Kidney (tissue), 14 donors: ENCODE measurements around the gene PAIP2. TPM values are rescaled to one million over a fixed set of nuclear protein-coding genes. Genes with fewer than 3 reads are reported as not detected.

ENCODE experiments used
- DNase-seq, 5 donors: peaks; one replicate each; pipeline ENCODE4 v3.0.0-alpha.2; 2013 to 2020
- FAIRE-seq: peaks from 2 replicates; lab custom pipeline; 2012; peaks lifted over from hg19 to GRCh38; lab: Jason Lieb, UNC
- H3K27ac ChIP-seq, 2 donors: one replicate each; pipeline ENCODE4 v1.7.0; 2013; ENCODE audit warnings: low read depth in 2 of 2, low read length in 2 of 2, inconsistent platforms in 1 of 2
- H3K27me3 ChIP-seq: one replicate; pipeline ENCODE4 v1.7.1; 2013; ENCODE audit warnings: low read length, inconsistent platforms; ENCODE audit not compliant: control insufficient read depth, insufficient read depth
- H3K36me3 ChIP-seq, 3 donors: one replicate each; pipeline versions ENCODE4 v1.7.0 to v1.7.1; 2013; ENCODE audit warnings: low read length in 3 of 3, control low read depth in 1 of 3, inconsistent platforms in 1 of 3; ENCODE audit not compliant: insufficient read depth in 3 of 3, control insufficient read depth in 2 of 3
- H3K4me1 ChIP-seq, 3 donors: one replicate each; pipeline versions ENCODE4 v1.7.0 to v1.7.1; 2013; ENCODE audit warnings: low read length in 3 of 3, inconsistent platforms in 1 of 3, low read depth in 1 of 3; ENCODE audit not compliant: control insufficient read depth in 2 of 3, insufficient read depth in 2 of 3
- H3K4me3 ChIP-seq, 3 donors: one replicate each; pipeline versions ENCODE4 v1.7.0 to v1.8.1; 2013; ENCODE audit warnings: low read length in 3 of 3, control low read depth in 1 of 3, inconsistent platforms in 1 of 3
- H3K9ac ChIP-seq, 3 donors: one replicate each; pipeline versions ENCODE4 v1.7.0 to v1.7.1; 2013; ENCODE audit warnings: low read length in 3 of 3, control low read depth in 1 of 3, inconsistent platforms in 1 of 3
- H3K9me3 ChIP-seq, 3 donors: one replicate each; pipeline versions ENCODE4 v1.7.0 to v1.7.1; 2013; ENCODE audit warnings: low read length in 3 of 3, control low read depth in 1 of 3, inconsistent platforms in 1 of 3; ENCODE audit not compliant: control insufficient read depth in 2 of 3, insufficient read depth in 1 of 3
- CTCF ChIP-seq: IDR thresholded peaks from 3 replicates; pipeline ENCODE4 v1.5.1; 2012; ENCODE audit warnings: mild to moderate bottlenecking, moderate library complexity, borderline replicate concordance; ENCODE audit not compliant: insufficient read depth; ENCODE audit errors: extremely low read depth
- intact Hi-C: fragments of 100-400 bp; cut with DNase I; formaldehyde crosslinking; loops from one replicate; pipeline ENCODE4 v1.11.1; 2022
- polyA plus RNA-seq: library from polyadenylated mRNA; stranded (reverse); fragments of 350-450 nt; fragmentation: Illumina TruSeq; extraction: RNeasy Lipid Tissue Mini Kit (QIAGEN cat#74804); gene quantifications from one replicate; pipeline ENCODE4 v1.2.3, GENCODE V29; 2014; ENCODE audit warnings: low read depth, low replicate concordance; ENCODE audit not compliant: insufficient read depth
- total RNA-seq: library from RNA; stranded (reverse); fragmentation: NEBNext Ultra II Directional; extraction: Animal tissue kit (Norgen Biotek cat#: 25700); gene quantifications from one replicate; pipeline ENCODE4 v1.2.1, GENCODE V29; 2021
- donor health status: control.
- donor health status: control.
- donor health status: control.
- donor health status: control.
- donor health status: control.
- donor health status: DM: yes; HTN: yes; CAD: no.
- donor health status: Normal renal cell carcinoma (clear cell type).

Gene PAIP2
- total and polyA plus RNA-seq, 2 donors from 2014 or later, result 68.0 to 121 TPM

- H3K27ac ChIP-seq, result peak within 1 kb of the TSS; percentile 28 to 58
- peaks cover 0 to 21% (median 19%) of the 10 kb centered on the region in 3 donors for H3K4me1 ChIP-seq
- peak in 4 of 5 donors; percentile 72 to 82 (median 72) for DNase-seq
Measured at GRCh38 chr5:139383275-139383992, 41.8 kb downstream of the PAIP2 start, which contains the start of gene SLC23A1. Gene SLC23A1, minus strand, starts transcription at chr5:139383297. Its CDS starts 44 bp downstream, at chr5:139383253.

GRCh38 chr5:139383993-139384590 is 42.4 kb downstream of the PAIP2 start:
- no peak overlapping the region for H3K4me3 ChIP-seq
- no peaks in the 10 kb centered on the region for H3K27me3 ChIP-seq
- H3K36me3 ChIP-seq, result peaks cover 0 to 7% (median 0%) of the 10 kb centered on the region in 3 donors
- no peaks in the 10 kb centered on the region for H3K9me3 ChIP-seq
- H3K9ac ChIP-seq, result no peak overlapping the region
- no peak for FAIRE-seq
- no peak overlapping the region for H3K27ac ChIP-seq
- intact Hi-C loops, result no loop called here
- peaks cover 0 to 21% (median 19%) of the 10 kb centered on the region in 3 donors for H3K4me1 ChIP-seq
- DNase-seq, result no peak
- TF ChIP-seq CTCF, result no peak

More at GRCh38 chr5:139383275-139383992, 41.8 kb downstream of the PAIP2 start, which contains the start of gene SLC23A1:
- H3K4me3 ChIP-seq, result peak within 1 kb of the TSS in 2 of 3 donors; percentile 53 to 62
- H3K36me3 ChIP-seq, result peaks cover 0 to 7% (median 0%) of the 10 kb centered on the region in 3 donors
- no peaks in the 10 kb centered on the region for H3K9me3 ChIP-seq
- no peak for TF ChIP-seq CTCF
- H3K9ac ChIP-seq, result peak within 1 kb of the TSS in 2 of 3 donors; percentile 36 to 71
- no peaks in the 10 kb centered on the region for H3K27me3 ChIP-seq
- intact Hi-C loops, result no loop called here
- no peak for FAIRE-seq

DNA sequence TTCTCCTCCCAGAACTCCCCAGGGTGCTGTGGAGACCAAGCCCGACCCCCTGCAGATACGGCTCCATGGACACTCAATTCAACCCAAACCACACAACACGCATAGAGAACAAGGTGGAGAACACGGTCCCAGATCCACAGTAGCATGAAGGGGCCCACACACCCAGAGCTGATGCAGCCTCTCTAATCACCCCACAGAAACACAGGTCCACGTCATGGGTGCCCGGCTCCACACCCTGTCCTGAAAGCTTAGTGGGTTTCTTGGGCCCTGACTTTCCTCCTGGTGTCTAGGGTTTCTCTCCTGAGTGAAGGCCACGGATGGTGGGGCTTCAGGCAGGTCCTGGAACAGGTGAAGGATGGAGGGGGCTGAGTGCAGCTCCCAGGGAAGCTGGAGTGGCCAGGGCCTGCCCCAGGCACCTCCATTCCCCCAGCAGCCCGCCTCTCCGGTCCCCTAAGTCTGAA is 43.0 kb downstream of the PAIP2 start:
- Histone ChIP-seq H3K9me3 (no peaks in the 10 kb centered on the region), H3K36me3 (peaks cover 0 to 4% (median 0%) of the 10 kb centered on the region in 3 donors), H3K4me1 (peaks cover 0 to 21% (median 19%) of the 10 kb centered on the region in 3 donors), H3K27me3 (no peaks in the 10 kb centered on the region), H3K27ac (peak overlapping the region; percentile 32 to 68), H3K9ac (peak overlapping the region in 2 of 3 donors; percentile 17 to 61), H3K4me3 (peak overlapping the region in 1 of 3 donors; percentile 50)
- DNase-seq (peak in 1 of 5 donors; percentile 34), FAIRE-seq (no peak)
- intact Hi-C loops, result no loop called here
- no peak for TF ChIP-seq CTCF
